GM21526 (cell line): ENCODE results near the gene SMARCA2.
A peak's percentile ranks its signal among the peaks of the same experiment; 100 is the strongest.

Experiments
- ATAC-seq: cut with Tn5 transposase; IDR thresholded peaks from one replicate; pipeline ENCODE4 v1.9.1; 2021; ENCODE audit warnings: moderate library complexity; ENCODE audit not compliant: unreplicated experiment, low FRiP score

Gene SMARCA2

DNA sequence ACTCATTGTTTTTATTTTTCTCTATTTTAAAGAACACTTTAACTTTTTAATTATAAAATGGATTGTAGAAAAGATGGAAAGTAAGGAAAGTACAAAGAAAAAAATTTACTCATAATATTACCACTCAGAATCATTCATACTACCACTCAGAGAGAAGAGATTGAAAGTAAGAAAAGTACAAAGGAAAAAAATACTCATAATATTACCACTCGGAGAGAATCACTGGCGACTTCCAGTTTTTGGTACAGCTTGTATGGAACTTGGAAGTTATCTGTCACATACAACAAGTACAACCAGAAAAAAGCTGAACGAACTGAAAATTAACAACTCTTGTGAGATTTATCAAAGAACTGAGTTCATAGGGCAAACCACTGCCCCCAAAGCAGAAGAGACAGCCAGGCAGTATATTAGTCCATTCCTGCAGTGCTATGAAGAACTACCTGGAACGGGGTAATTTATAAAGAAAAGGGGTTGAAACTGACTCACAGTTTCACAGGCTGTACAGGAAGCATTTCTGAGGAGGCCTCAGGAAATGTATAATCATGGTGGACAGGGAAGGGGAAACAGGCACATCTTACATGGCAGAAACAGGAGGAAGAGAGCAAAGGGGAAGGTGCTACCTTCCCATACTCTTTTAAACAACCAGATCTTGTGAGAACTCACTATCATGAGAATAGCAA lies 183.9 kb downstream of the SMARCA2 start:
- ATAC-seq, result no peak

- ATAC-seq, result no peak
Measured at GRCh38 chr9:2199999-2200796, 185.1 kb downstream of the SMARCA2 start.

DNA sequence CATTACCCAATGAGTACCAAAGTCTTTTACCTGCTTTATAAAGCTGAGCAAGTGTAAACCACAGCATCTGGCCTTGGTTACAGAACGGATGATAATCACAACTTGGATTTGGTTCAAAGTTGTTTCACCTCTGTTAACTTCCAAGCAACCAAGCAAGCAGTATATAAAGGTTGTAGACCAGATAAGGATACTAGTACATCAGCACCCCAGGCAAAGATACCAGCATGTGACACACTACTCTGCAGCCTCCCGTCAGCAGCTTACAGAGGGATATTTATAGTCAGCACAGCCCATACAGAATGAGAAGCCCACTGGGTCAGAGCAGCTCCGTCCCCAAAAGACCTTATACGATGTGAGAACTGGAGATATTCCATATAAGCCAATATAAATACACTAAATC lies 193.3 kb downstream of the SMARCA2 start:
- no peak for ATAC-seq

GRCh38 chr9:2208991-2209390 lies 193.8 kb downstream of the SMARCA2 start:
- ATAC-seq, result no peak

DNA sequence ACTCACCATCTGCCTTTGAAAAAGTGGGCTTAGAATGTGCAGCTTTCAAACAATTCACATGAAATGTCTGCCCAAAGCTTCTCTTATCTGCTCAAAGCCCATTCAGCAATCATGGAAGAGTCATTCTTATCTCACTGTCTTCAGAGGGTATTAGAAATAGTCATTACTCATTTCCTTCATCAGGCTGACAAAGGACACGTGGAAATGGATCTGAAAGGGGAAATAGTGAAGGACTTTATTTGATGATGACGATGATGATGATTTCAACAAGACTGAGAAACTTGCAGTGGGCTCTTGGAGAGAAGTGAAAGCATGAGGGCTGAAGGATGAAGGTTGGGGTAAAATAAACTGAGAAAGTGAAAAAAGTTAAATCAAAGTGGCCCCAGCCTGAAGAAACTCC lies 194.3 kb downstream of the SMARCA2 start:
- ATAC-seq, result no peak

DNA sequence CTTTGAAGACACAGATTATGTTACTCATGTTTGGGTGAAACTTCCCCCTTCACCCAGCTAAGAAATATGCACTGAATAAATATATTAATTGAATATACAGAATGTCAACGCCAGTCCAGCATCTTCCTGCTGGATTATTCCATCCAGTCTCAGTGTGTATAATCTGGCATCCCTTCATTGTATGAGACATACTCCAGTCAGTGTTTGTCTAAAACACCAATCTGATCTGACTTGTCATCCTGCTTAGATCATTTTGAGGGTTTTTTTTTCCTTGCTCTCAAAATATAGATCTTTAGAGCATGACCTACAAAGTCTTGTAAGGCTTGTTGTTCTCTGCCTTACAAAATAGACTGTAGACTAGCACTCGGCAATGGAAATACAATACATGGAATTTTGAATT lies 195.1 kb downstream of the SMARCA2 start:
- no peak for ATAC-seq

DNA sequence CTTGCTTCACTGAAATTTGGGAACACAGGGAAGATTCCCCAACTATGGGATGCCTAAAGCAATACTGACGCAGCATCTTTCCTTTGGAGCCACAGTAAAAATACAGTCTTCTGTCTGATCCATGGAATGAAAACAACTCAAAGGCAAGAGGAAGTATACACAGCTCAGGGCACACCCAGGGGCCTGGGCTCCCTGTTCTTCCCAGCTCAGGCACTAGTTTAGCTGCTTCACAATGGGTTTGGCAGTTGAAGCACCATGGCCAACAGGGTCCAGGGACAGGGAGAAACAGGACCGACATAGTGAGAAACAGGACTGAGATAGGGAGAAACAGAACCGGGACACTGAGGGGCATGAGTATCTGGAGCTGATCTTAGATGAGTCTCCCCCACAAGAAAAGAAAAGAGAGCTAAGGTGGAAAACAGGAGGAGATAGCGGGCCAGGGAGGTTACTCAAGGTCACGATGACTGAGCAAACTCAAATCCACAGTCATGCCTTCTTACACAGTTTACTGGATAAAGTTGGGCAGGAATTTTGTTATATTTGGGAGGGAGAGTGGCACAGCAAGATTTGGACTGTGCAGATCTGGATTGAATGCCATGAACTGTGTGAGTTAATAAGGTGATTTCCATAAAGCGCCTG lies 198.8 kb downstream of the SMARCA2 start:
- no peak for ATAC-seq

- no peak for ATAC-seq
Measured at GRCh38 chr9:2214707-2215106, 199.6 kb downstream of the SMARCA2 start.

DNA sequence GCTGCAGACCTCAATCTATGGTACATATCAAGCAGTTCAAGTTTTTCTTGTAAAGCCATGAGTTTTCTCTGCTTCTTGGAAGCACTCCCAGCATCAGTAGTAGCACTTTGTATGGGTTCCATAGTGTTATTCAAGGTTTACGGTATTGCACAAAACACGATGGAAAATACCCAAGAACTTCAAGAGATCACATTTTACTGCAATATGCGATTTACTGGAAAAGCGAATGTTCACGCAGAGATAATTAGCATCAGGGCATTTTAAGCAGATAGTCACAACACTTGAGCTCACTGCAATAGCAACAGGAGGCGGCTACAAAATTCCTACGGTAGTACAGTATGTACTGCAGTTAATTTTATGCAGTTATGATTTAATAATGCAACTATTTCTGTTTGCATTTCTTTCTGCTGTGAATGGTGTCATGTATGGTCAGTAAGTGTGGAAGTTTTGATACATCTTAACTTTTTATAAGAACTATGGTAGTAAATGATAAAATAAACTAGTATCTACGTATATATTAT lies 200.8 kb downstream of the SMARCA2 start:
- no peak for ATAC-seq

GRCh38 chr9:2216591-2216990 lies 201.4 kb downstream of the SMARCA2 start:
- no peak for ATAC-seq

DNA sequence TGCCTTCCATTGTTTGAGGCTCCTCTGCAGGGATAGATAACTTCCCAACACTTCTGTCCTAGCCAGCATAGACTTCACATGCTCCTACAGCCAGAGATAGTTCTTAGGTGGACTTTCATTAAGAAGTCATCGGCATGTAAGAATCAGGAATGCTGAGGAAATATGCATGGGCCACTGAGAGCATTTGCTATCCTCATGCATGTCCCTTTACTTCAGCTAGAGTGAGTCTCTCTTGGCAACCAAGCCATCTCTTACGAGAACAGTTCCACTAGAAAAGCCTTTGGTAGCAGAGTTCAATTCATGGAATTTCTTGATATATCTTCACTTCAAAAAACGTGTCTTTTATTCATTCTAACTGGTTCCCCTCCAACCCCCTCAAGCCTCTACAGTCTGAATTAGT lies 202.4 kb downstream of the SMARCA2 start:
- ATAC-seq, result no peak

DNA sequence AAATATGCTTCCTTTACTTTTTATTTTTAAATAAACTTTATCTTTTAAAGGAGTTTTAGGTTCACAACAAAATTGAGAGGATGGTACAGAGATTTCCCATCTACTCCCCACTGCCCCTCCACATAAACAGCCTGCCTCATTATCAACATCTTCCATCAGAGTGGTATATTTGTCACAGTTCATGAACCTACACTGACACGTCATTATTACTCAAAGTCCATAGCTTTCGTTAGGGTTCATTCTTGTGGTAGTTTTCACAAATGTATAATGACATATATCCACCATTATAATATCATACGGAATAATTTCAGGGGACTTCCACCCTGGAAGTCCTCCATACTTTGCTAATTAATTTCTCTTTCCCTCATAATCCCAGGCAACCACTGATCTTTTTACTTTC lies 204.9 kb downstream of the SMARCA2 start:
- ATAC-seq, result no peak

DNA sequence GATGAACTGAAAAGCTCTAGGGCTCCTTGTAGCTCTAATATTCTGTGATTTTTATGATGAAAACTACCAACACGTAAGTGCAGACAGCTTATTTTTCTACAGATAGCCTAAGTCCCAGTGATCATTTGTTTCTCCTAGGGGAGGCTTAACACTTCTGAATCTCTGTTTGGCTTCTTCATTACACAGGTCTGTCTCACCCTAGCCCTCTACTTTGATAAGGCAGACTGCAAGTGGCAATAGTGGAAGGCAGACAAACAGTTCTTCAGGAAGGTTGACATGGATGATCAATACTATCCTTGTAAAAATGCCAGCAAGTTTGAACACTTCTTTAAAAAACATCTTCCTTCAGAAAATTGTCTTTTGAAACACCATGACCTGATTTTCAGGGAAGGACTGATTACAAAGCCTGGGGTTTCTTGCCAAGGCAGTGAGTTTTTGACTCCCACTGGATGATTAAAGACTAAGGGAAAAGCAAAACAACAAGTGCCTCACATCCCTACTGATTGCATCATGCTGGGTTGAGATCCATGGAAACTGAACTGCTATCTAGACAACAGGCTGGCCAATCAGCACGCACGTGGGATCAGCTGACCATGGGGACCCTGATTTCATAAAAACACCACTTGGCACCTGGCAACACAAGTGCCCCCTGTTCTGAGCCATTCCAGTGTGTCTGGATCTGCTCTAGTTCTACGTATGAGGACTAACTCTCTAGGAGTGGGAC lies 212.2 kb downstream of the SMARCA2 start:
- ATAC-seq, result no peak

- no peak for ATAC-seq
Measured at GRCh38 chr9:2228132-2228531, 213.0 kb downstream of the SMARCA2 start.

GRCh38 chr9:2228641-2229040 lies 213.5 kb downstream of the SMARCA2 start:
- no peak for ATAC-seq

DNA sequence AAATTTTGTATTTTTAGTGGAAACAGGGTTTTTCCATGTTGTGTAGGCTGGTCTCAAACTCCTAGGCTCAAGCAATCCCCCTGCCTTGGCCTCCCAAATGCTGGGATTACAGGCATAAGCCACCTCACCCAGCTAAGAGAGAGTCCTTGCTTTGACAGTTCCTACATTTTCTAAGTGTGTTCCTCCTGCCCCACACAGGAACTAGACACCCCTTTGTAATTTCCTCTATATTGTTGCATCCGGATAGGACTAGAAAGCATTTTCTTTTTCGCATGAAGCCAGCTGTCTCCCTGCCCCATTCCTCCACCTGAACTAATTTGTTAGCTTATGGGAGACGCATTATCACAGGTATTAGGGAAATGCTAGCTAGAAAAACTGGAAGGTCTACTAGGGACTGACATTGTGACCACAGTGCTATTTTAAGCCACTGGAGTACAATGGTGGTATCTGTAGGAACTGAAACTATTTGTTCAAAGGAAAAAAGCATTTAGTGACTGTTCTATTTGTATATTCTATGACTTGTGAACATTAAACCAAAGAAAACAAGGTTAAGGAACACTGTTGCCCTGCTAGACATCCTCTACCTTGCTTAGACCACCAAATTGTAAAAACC lies 214.1 kb downstream of the SMARCA2 start:
- ATAC-seq, result peak; percentile 73

DNA sequence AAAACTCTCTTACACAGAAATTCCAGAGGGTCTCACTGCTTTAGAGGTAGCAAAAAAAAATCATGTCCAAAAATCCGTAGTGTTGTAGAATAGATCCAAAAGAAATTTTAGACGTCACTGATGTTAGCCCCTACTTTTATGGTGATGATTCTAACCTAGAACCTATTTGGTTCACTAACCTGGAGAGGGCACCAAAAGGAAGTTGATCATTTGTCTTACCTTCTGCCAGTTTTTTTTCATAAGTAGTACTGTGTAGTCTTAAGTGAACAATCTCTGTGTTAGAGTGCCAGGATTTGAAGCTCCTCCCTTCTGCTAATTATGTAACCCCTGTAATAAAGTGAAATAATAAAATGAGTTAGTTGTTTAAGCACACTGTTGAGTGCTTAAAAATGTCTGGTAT lies 215.2 kb downstream of the SMARCA2 start:
- ATAC-seq, result no peak

DNA sequence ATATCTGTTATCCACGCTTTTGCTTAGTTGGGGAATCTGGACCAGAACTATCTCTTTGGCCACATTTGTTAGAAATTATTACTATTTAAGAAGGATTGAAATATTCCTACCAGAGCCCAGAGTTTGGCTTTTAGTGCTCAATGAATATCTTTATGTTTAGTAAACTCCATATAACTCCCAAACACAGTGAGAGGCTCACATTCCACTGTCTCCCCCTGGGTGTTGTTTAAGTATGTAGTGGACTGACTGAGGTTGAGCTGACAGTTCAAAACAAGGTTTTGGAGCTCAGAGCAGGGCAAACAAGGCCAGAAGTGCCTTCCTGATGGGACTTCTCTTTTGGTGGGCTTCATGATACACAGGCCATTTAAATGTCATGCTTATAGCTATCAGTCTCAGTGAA lies 216.0 kb downstream of the SMARCA2 start:
- ATAC-seq, result no peak

DNA sequence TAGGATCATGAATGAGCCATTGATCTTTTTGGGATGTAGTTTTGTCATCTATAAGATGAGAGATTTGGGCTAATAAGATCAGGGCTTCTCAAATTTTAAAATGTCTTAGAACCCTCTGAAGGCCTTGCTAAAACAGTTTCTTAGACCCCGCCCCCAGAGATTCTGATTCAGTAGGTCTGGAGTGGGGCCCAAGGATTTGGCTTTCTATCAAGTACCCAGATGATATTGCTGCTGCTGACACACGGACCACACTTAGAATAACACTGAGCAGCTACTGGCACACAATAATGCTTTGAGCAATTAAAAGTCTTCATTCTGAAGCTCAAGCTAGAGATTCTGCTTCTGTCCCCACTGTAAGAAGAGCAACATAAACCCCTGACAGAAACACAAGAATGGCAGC lies 216.7 kb downstream of the SMARCA2 start:
- ATAC-seq, result no peak

- no peak for ATAC-seq
Measured at GRCh38 chr9:2233274-2233673, 218.1 kb downstream of the SMARCA2 start.
